ENCODE results near the gene RAB44. TPM values are rescaled to one million over a fixed set of nuclear protein-coding genes. Genes with fewer than 3 reads are reported as not detected.

The RAB44 gene
- total RNA-seq, 1 experiment from 2014 or later: 0.05 TPM

DNA sequence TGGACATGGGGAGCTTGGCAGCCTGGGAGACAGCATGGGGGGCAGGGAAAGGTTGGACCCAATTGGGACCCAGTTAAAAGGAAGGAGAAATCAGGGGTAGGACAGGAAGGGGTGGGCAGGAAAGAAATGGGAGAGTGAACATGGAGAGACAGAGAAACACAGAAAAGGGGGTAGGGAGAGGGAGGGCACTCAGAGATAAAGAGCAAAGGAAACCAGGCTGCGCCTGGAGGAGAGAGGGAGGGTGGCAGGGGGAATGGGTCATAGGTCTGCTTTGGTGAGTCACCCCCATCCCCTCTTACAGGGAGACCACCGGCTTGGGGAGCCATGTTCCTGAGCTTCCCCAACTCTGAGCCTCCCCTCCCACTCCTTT lies 46.7 kb downstream of the RAB44 start:
- BruUV-seq (replicated peaks): no TSS peak

GRCh38 chr6:36745283-36745682 lies 47.7 kb downstream of the RAB44 start:
- Histone ChIP-seq H4K20me1 (ENCODE audit: insufficient read depth) (no peaks in the 10 kb centered on the region), H3K9me2 (ENCODE audit: insufficient read depth) (no peaks in the 10 kb centered on the region), H3K79me2 (ENCODE audit: insufficient read depth, low read length) (no peaks in the 10 kb centered on the region), H3K4me3 (replicated peaks in 1 of 2; ENCODE audit: low read depth in 1 of 2, low read length in 2 of 2) (no peak overlapping the region), H3K9ac (ENCODE audit: low read length) (no peak overlapping the region), H3K27me3 (ENCODE audit: insufficient read depth, low read length) (no peaks in the 10 kb centered on the region), H3K27ac (ENCODE audit: low read depth, low read length) (no peak overlapping the region), H3K4me1 (ENCODE audit: control insufficient read depth in 1 of 2, insufficient read depth in 2 of 2, low read length in 2 of 2) (peaks cover 0 to 4% of the 10 kb centered on the region in 2 experiments; a peak in 1 of 4 replicates), H2AFZ (ENCODE audit: low read depth, low read length, poor library complexity, severe bottlenecking) (no peak overlapping the region), H3K4me2 (ENCODE audit: low read length) (no peak overlapping the region), H3K36me3 (ENCODE audit: control insufficient read depth in 1 of 2, insufficient read depth in 2 of 2, low read length in 2 of 2) (no peaks in the 10 kb centered on the region), H3K9me3 (ENCODE audit: control insufficient read depth in 1 of 2, insufficient read depth in 1 of 2, low read depth in 1 of 2, low read length in 2 of 2) (peaks cover 6 to 10% of the 10 kb centered on the region in 2 experiments; a peak in 2 of 4 replicates)
- intact Hi-C loops (cut with micrococcal nuclease): no loop called here
- ATAC-seq (no peak), DNase-seq (ENCODE audit: low read depth, low spot score) (no peak)
- no TSS peak for BruUV-seq (replicated peaks)
- CTCF ChIA-PET: interaction anchor here (1.5 kb wide), 1 partner anchor 14 kb away, joined by 4 read pairs; no protein-coding TSS in a partner anchor
- POLR2A ChIA-PET: no interaction called here
- TF ChIP-seq YY1 (IDR thresholded peaks at IDR 0.05; ENCODE audit: extremely low read depth, insufficient replicate concordance, low read depth, low read length) (no peak), JUND (IDR thresholded peaks at IDR 0.05) (no peak), ELF1 (IDR thresholded peaks at IDR 0.05; ENCODE audit: borderline replicate concordance, low read depth) (no peak), SRF (IDR thresholded peaks at IDR 0.05; ENCODE audit: low read depth) (no peak), CTCF (IDR thresholded peaks at IDR 0.05 in 2 of 3, conservative IDR thresholded peaks at IDR 0.05 in 1 of 3; ENCODE audit: borderline replicate concordance in 1 of 3, insufficient read depth in 1 of 3, low read depth in 2 of 3, low read length in 2 of 3) (no peak), SIN3A (IDR thresholded peaks at IDR 0.05; ENCODE audit: low read depth) (no peak), TCF7L2 (IDR thresholded peaks at IDR 0.05; ENCODE audit: borderline replicate concordance, extremely low read depth, insufficient read depth, insufficient read length) (no peak), EGR1 (IDR thresholded peaks at IDR 0.05; ENCODE audit: low read depth) (no peak), RAD21 (IDR thresholded peaks at IDR 0.05; ENCODE audit: low read depth) (no peak), CEBPB (IDR thresholded peaks at IDR 0.05; ENCODE audit: low read depth) (no peak), EZH2phosphoT487 (IDR thresholded peaks at IDR 0.05; ENCODE audit: borderline replicate concordance) (no peak), EZH2 (IDR thresholded peaks at IDR 0.05) (no peak), SP1 (IDR thresholded peaks at IDR 0.05; ENCODE audit: low read depth) (no peak), ZFX (IDR thresholded peaks at IDR 0.05) (no peak)
- TF ChIP-seq, protein P1, sequence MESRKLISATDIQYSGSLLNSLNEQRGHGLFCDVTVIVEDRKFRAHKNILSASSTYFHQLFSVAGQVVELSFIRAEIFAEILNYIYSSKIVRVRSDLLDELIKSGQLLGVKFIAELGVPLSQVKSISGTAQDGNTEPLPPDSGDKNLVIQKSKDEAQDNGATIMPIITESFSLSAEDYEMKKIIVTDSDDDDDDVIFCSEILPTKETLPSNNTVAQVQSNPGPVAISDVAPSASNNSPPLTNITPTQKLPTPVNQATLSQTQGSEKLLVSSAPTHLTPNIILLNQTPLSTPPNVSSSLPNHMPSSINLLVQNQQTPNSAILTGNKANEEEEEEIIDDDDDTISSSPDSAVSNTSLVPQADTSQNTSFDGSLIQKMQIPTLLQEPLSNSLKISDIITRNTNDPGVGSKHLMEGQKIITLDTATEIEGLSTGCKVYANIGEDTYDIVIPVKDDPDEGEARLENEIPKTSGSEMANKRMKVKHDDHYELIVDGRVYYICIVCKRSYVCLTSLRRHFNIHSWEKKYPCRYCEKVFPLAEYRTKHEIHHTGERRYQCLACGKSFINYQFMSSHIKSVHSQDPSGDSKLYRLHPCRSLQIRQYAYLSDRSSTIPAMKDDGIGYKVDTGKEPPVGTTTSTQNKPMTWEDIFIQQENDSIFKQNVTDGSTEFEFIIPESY (IDR thresholded peaks at IDR 0.05; ENCODE audit: extremely low read depth, insufficient replicate concordance, low read length): no peak
- TF ChIP-seq, protein P2, sequence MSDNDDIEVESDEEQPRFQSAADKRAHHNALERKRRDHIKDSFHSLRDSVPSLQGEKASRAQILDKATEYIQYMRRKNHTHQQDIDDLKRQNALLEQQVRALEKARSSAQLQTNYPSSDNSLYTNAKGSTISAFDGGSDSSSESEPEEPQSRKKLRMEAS (IDR thresholded peaks at IDR 0.05): no peak
- RAD21 ChIA-PET (ENCODE audit: low non-redundant PET in 1 of 2, low total read pairs in 2 of 2, uncharacterized antibody in 2 of 2, unreplicated experiment in 2 of 2): no interaction called here

More for the DNA sequence above, 46.7 kb downstream of the RAB44 start:
- ChIA-PET CTCF (interaction anchor here (1.5 kb wide), 1 partner anchor 15 kb away, joined by 4 read pairs; no protein-coding TSS in a partner anchor), RAD21 (ENCODE audit: low non-redundant PET in 1 of 2, low total read pairs in 2 of 2, uncharacterized antibody in 2 of 2, unreplicated experiment in 2 of 2) (no interaction called here), POLR2A (no interaction called here)
- Histone ChIP-seq H2AFZ (ENCODE audit: low read depth, low read length, poor library complexity, severe bottlenecking) (no peak overlapping the region), H3K27ac (ENCODE audit: low read depth, low read length) (no peak overlapping the region), H3K4me2 (ENCODE audit: low read length) (no peak overlapping the region), H4K20me1 (ENCODE audit: insufficient read depth) (no peaks in the 10 kb centered on the region), H3K9ac (ENCODE audit: low read length) (no peak overlapping the region), H3K36me3 (ENCODE audit: control insufficient read depth in 1 of 2, insufficient read depth in 2 of 2, low read length in 2 of 2) (no peaks in the 10 kb centered on the region), H3K9me3 (ENCODE audit: control insufficient read depth in 1 of 2, insufficient read depth in 1 of 2, low read depth in 1 of 2, low read length in 2 of 2) (peaks cover 6 to 10% of the 10 kb centered on the region in 2 experiments; a peak in 2 of 4 replicates), H3K4me3 (replicated peaks in 1 of 2; ENCODE audit: low read depth in 1 of 2, low read length in 2 of 2) (no peak overlapping the region), H3K27me3 (ENCODE audit: insufficient read depth, low read length) (no peaks in the 10 kb centered on the region), H3K9me2 (ENCODE audit: insufficient read depth) (no peaks in the 10 kb centered on the region), H3K79me2 (ENCODE audit: insufficient read depth, low read length) (no peaks in the 10 kb centered on the region), H3K4me1 (ENCODE audit: control insufficient read depth in 1 of 2, insufficient read depth in 2 of 2, low read length in 2 of 2) (peaks cover 0 to 4% of the 10 kb centered on the region in 2 experiments; a peak in 1 of 4 replicates)
- TF ChIP-seq EZH2phosphoT487 (IDR thresholded peaks at IDR 0.05; ENCODE audit: borderline replicate concordance): no peak
- TF ChIP-seq POLR2AphosphoS5 (IDR thresholded peaks at IDR 0.05; ENCODE audit: low read depth, low read length): no peak
- no peak for TF ChIP-seq SRF (IDR thresholded peaks at IDR 0.05; ENCODE audit: low read depth)
- TF ChIP-seq ZFX (IDR thresholded peaks at IDR 0.05): no peak
- no peak for TF ChIP-seq TCF7L2 (IDR thresholded peaks at IDR 0.05; ENCODE audit: borderline replicate concordance, extremely low read depth, insufficient read depth, insufficient read length)
- ATAC-seq (no peak), DNase-seq (ENCODE audit: low read depth, low spot score) (no peak)
- intact Hi-C loops (cut with micrococcal nuclease): no loop called here

Measured in HCT116 (cell line).